GM12878 (cell line): ENCODE measurements around the gene NEFH. TPM values are rescaled to one million over a fixed set of nuclear protein-coding genes. Genes with fewer than 3 reads are reported as not detected.

Experiments
- ATAC-seq: fragments of 200-7000 bp; cut with Tn5 transposase; 3 replicates; pipeline ENCODE4 v1.9.1; 2020; ENCODE audit warnings: mild to moderate bottlenecking, moderate library complexity
- BruUV-seq: library from RNA; stranded (reverse); fragments of 400-500 nt; replicated peaks from 2 replicates; lab custom pipeline; 2021; lab: Mats Ljungman, UMichigan
- CTCF ChIA-PET: fragments of 300-600 bp; sonication (Branson Sonifier 250); formaldehyde crosslinking; extraction: SDS; loops from one replicate; lab custom pipeline; 2021; ENCODE audit warnings: inconsistent platforms; lab: Yijun Ruan, JAX
- POLR2A ChIA-PET: fragments of 350-600 bp; formaldehyde crosslinking; extraction: SDS; loops from one replicate; lab custom pipeline; 2021; ENCODE audit warnings: inconsistent platforms; lab: Charles Lee
- RAD21 ChIA-PET: fragments of 300-600 bp; sonication (Branson Sonifier 250); formaldehyde crosslinking; loops from one replicate; lab custom pipeline; 2023; ENCODE audit warnings: antibody characterized with exemption; ENCODE audit not compliant: unreplicated experiment; lab: Charles Lee
- SMC1A ChIA-PET: fragments of 300-600 bp; sonication (Branson Sonifier 250); formaldehyde crosslinking; loops from one replicate; lab custom pipeline; 2023; ENCODE audit not compliant: unreplicated experiment, uncharacterized antibody; lab: Charles Lee
- DNase-seq: peaks from one replicate; pipeline ENCODE4 v3.0.0-alpha.2; 2011; ENCODE audit warnings: low read depth, low spot score
- FAIRE-seq: peaks from 3 replicates; lab custom pipeline; 2011; peaks lifted over from hg19 to GRCh38; lab: Jason Lieb, UNC
- H2AFZ ChIP-seq: 2 replicates; pipeline ENCODE4 v1.6.0; 2011; ENCODE audit warnings: low read depth, low read length, control low read depth; ENCODE audit not compliant: control insufficient read depth
- H3K27ac ChIP-seq: 2 replicates; pipeline ENCODE4 v1.5.1; 2011; ENCODE audit warnings: control low read depth; ENCODE audit not compliant: control insufficient read depth, insufficient read depth
- H3K27me3 ChIP-seq, 2 experiments: replicated peaks in 1 of 2; 2 replicates each; pipeline versions ENCODE4 v1.6.0 to v1.6.1; 2011; ENCODE audit warnings: low read length in 1 of 2; ENCODE audit not compliant: control insufficient read depth in 2 of 2, insufficient read depth in 2 of 2
- H3K36me3 ChIP-seq, 2 experiments: 2 replicates each; pipeline ENCODE4 v1.5.1; 2011; ENCODE audit warnings: low read length in 1 of 2; ENCODE audit not compliant: control insufficient read depth in 2 of 2, insufficient read depth in 2 of 2
- H3K4me1 ChIP-seq: 2 replicates; pipeline ENCODE4 v1.6.1; 2011; ENCODE audit warnings: mild to moderate bottlenecking, low read length, moderate library complexity, mixed read lengths; ENCODE audit not compliant: control insufficient read depth, insufficient read depth
- H3K4me2 ChIP-seq: 2 replicates; pipeline ENCODE4 v1.6.0; 2011; ENCODE audit warnings: control low read depth; ENCODE audit not compliant: control insufficient read depth, insufficient read depth
- H3K4me3 ChIP-seq: fragments of 200-600 bp; sonication (generic); 2 replicates; pipeline ENCODE4 v1.5.1; 2016
- H3K79me2 ChIP-seq: 2 replicates; pipeline ENCODE4 v1.6.0; 2011; ENCODE audit warnings: low read length; ENCODE audit not compliant: control insufficient read depth, insufficient read depth
- H3K9ac ChIP-seq: 2 replicates; pipeline ENCODE4 v1.8.0; 2011; ENCODE audit warnings: low read length, control low read depth, mixed read lengths; ENCODE audit not compliant: control insufficient read depth, insufficient read depth
- H3K9me3 ChIP-seq: replicated peaks from 3 replicates; pipeline ENCODE4 v1.5.1; 2011; ENCODE audit warnings: mild to moderate bottlenecking, low read length; ENCODE audit not compliant: control insufficient read depth, insufficient read depth
- H4K20me1 ChIP-seq: 2 replicates; pipeline ENCODE4 v1.6.0; 2011; ENCODE audit not compliant: control insufficient read depth, insufficient read depth
- BMI1 ChIP-seq: fragments of 450-650 bp; IDR thresholded peaks from 2 replicates; pipeline ENCODE4 v1.6.1; 2016; ENCODE audit warnings: mild to moderate bottlenecking, moderate library complexity, borderline replicate concordance
- CHD4 ChIP-seq: fragments of 200-600 bp; sonication (generic); IDR thresholded peaks from 2 replicates; pipeline ENCODE4 v1.6.1; 2016; ENCODE audit warnings: mild to moderate bottlenecking
- CREB1 ChIP-seq: IDR thresholded peaks from 2 replicates; pipeline ENCODE4 v1.6.1; 2012; ENCODE audit warnings: low read depth, mild to moderate bottlenecking, inconsistent platforms
- DPF2 ChIP-seq: fragments of 450-650 bp; IDR thresholded peaks from 2 replicates; pipeline ENCODE4 v1.6.1; 2017; ENCODE audit warnings: mild to moderate bottlenecking
- FOXK2 ChIP-seq: fragments of 450-650 bp; IDR thresholded peaks from 2 replicates; pipeline ENCODE4 v1.6.1; 2017; ENCODE audit warnings: mild to moderate bottlenecking, moderate library complexity
- FOXM1 ChIP-seq: IDR thresholded peaks from 2 replicates; pipeline ENCODE4 v1.6.1; 2012; ENCODE audit warnings: low read depth, mild to moderate bottlenecking, inconsistent platforms, low read length, moderate library complexity
- HDGF ChIP-seq: fragments of 450-650 bp; IDR thresholded peaks from 2 replicates; pipeline ENCODE4 v1.6.1; 2016; ENCODE audit warnings: antibody characterized with exemption
- JUNB ChIP-seq: IDR thresholded peaks from 2 replicates; pipeline ENCODE4 v1.6.1; 2016; ENCODE audit warnings: antibody characterized with exemption, mild to moderate bottlenecking
- LARP7 ChIP-seq: fragments of 450-650 bp; IDR thresholded peaks from 2 replicates; pipeline ENCODE4 v1.6.1; 2017; ENCODE audit warnings: mild to moderate bottlenecking
- MEF2A ChIP-seq: IDR thresholded peaks from 2 replicates; pipeline ENCODE4 v1.6.1; 2011; ENCODE audit warnings: low read depth, mild to moderate bottlenecking, low read length, moderate library complexity; ENCODE audit not compliant: insufficient read depth
- MYC ChIP-seq: IDR thresholded peaks from 2 replicates; pipeline ENCODE4 v1.6.1; 2011; ENCODE audit warnings: mild to moderate bottlenecking, low read length, moderate library complexity, inconsistent platforms; ENCODE audit not compliant: insufficient read depth, insufficient replicate concordance, insufficient read length, severe bottlenecking
- PBX3 ChIP-seq: IDR thresholded peaks from 2 replicates; pipeline ENCODE4 v1.6.1; 2011; ENCODE audit warnings: mild to moderate bottlenecking, low read depth, low read length, moderate library complexity; ENCODE audit not compliant: insufficient replicate concordance
- RAD21 ChIP-seq: IDR thresholded peaks from 2 replicates; pipeline ENCODE4 v1.6.1; 2011; ENCODE audit warnings: mild to moderate bottlenecking, low read depth, low read length, moderate library complexity; ENCODE audit not compliant: insufficient read depth
- RB1 ChIP-seq: fragments of 450-650 bp; formaldehyde crosslinking; IDR thresholded peaks from 2 replicates; pipeline ENCODE4 v1.6.1; 2017; ENCODE audit warnings: mild to moderate bottlenecking, borderline replicate concordance
- RFX5 ChIP-seq: IDR thresholded peaks from 2 replicates; pipeline ENCODE4 v1.6.1; 2011; ENCODE audit warnings: low read depth, low read length, improper control_type of control experiment
- SIN3A ChIP-seq: IDR thresholded peaks from 2 replicates; pipeline ENCODE4 v1.6.1; 2012; ENCODE audit warnings: low read depth, low read length, improper control_type of control experiment
- TCF3 ChIP-seq: IDR thresholded peaks from 2 replicates; pipeline ENCODE4 v1.6.1; 2012; ENCODE audit warnings: low read depth, mild to moderate bottlenecking, low read length, borderline replicate concordance; ENCODE audit not compliant: insufficient read depth
- TCF7 ChIP-seq: IDR thresholded peaks from 2 replicates; pipeline ENCODE4 v1.6.1; 2014; ENCODE audit warnings: antibody characterized with exemption, borderline replicate concordance
- ZBED1 ChIP-seq: IDR thresholded peaks from 2 replicates; pipeline ENCODE4 v1.6.1; 2016; ENCODE audit warnings: borderline replicate concordance
- ZSCAN29 ChIP-seq: fragments of 450-650 bp; IDR thresholded peaks from 2 replicates; pipeline ENCODE4 v1.6.1; 2017; ENCODE audit warnings: mild to moderate bottlenecking, moderate library complexity
- ZZZ3 ChIP-seq: IDR thresholded peaks from 2 replicates; pipeline ENCODE4 v1.6.1; 2011; ENCODE audit warnings: low read depth; ENCODE audit not compliant: control insufficient read depth, insufficient read length
- WGBS: methylation state at CpG from one replicate; pipeline ENCODE4 v1.1.6; 2016; ENCODE audit warnings: low lambda C conversion rate; ENCODE audit not compliant: insufficient replicate concordance, insufficient coverage; ENCODE audit errors: missing lambda C conversion rate; 5-methylcytosine and 5-hydroxymethylcytosine counted together
- in situ Hi-C: fragments of 300-500 bp; cut with MboI; formaldehyde crosslinking; loops from 9 replicates; pipeline ENCODE4 v1.14.3; 2018; ENCODE audit warnings: mixed read lengths
- intact Hi-C: fragments of 100-400 bp; cut with micrococcal nuclease; formaldehyde crosslinking; loops from one replicate; pipeline ENCODE4 v1.14.2; 2022; ENCODE audit not compliant: unreplicated experiment
- polyA plus RNA-seq, 11 experiments: library from polyadenylated mRNA; depleted of rRNA in 4 of 11; unstranded in 6 of 11; stranded (reverse) in 5 of 11; fragments of >200 nt; fragmentation: Nextera tagmentation in 4 of 11; fragmentation: Illumina TruSeq in 1 of 11; extraction: Ambion mirVana in 4 of 11; extraction: Trizol in 1 of 11; gene quantifications; 1 replicate in 1 of 11; 2 replicates in 10 of 11; pipeline versions ENCODE4 v1.2.1 to v1.2.3, GENCODE V29; 2011 to 2016; ENCODE audit warnings: inconsistent platforms in 2 of 11, missing spikeins in 2 of 11, low read depth in 1 of 11
- total RNA-seq, 4 experiments: library from RNA; depleted of rRNA in 3 of 4; stranded (reverse); fragments of >200 nt in 3 of 4; fragmentation: Illumina TruSeq in 1 of 4; extraction: Trizol in 1 of 4; gene quantifications; 2 replicates each; pipeline versions ENCODE4 v1.2.1 to v1.2.3, GENCODE V29; 2013 to 2021
- TF ChIP-seq, protein P1 (sequence below): IDR thresholded peaks from 2 replicates; pipeline ENCODE4 v1.6.1; 2011; ENCODE audit warnings: low read depth, low read length, improper control_type of control experiment, borderline replicate concordance

NEFH gene
- total and polyA plus RNA-seq, 10 of the 15 experiments (the other 5 are each of a cell fraction or from before 2014, with no cell fraction given) = 0.02 to 0.25 (median 0.09) TPM

GRCh38 chr22:29480262-29480511, 169 bp downstream of the NEFH start:
- in situ Hi-C loops = no loop called here
- CTCF ChIA-PET = no interaction called here

DNA sequence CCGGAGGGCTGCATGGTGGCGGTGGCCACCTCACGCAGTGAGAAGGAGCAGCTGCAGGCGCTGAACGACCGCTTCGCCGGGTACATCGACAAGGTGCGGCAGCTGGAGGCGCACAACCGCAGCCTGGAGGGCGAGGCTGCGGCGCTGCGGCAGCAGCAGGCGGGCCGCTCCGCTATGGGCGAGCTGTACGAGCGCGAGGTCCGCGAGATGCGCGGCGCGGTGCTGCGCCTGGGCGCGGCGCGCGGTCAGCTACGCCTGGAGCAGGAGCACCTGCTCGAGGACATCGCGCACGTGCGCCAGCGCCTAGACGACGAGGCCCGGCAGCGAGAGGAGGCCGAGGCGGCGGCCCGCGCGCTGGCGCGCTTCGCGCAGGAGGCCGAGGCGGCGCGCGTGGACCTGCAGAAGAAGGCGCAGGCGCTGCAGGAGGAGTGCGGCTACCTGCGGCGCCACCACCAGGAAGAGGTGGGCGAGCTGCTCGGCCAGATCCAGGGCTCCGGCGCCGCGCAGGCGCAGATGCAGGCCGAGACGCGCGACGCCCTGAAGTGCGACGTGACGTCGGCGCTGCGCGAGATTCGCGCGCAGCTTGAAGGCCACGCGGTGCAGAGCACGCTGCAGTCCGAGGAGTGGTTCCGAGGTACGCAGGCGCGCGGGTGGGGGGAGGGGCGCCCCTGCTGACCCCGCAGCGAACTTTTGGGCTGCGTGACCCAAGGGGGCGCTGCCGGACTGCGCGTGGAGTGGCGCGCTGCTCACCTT, 670 bp downstream of the NEFH start:
- ChIA-PET SMC1A (no interaction called here), CTCF (no interaction called here), POLR2A (no interaction called here), RAD21 (no interaction called here)
- 87% methylated on average over 73 of the region's 107 CpGs for WGBS
- intact Hi-C loops = no loop called here
- H3K79me2 ChIP-seq = no peaks in the 10 kb centered on the region
- BruUV-seq = no TSS peak
- peaks cover 0 to 3% of the 10 kb centered on the region in 2 experiments; a peak in 3 of 4 replicates for H3K27me3 ChIP-seq
- in situ Hi-C loops = no loop called here
- peak; percentile 11 for DNase-seq
- peak; percentile 32 for ATAC-seq
- H2AFZ ChIP-seq = no peak overlapping the region
- H3K4me1 ChIP-seq = peaks cover 4% of the 10 kb centered on the region; the same call in 1 of the 2 replicates
- H3K9me3 ChIP-seq = no peaks in the 10 kb centered on the region; the same call in 2 of the 3 replicates
- no peaks in the 10 kb centered on the region for H3K36me3 ChIP-seq
- no peak overlapping the region for H3K4me2 ChIP-seq
- H4K20me1 ChIP-seq = no peaks in the 10 kb centered on the region
- FAIRE-seq = no peak
- no peak overlapping the region for H3K27ac ChIP-seq
- no peak overlapping the region for H3K4me3 ChIP-seq
- H3K9ac ChIP-seq = no peak overlapping the region
- TF ChIP-seq CREB1 = peak; percentile 33; the same call in 1 of the 2 replicates
- no peak for TF ChIP-seq JUNB
- TF ChIP-seq SIN3A = no peak
- no peak for TF ChIP-seq RB1
- TF ChIP-seq ZZZ3 = no peak
- no peak for TF ChIP-seq PBX3
- TF ChIP-seq ZBED1 = no peak
- TF ChIP-seq ZSCAN29 = no peak
- no peak for TF ChIP-seq TCF7
- TF ChIP-seq TCF3 = no peak
- TF ChIP-seq MYC = no peak

More at GRCh38 chr22:29480262-29480511, 169 bp downstream of the NEFH start:
- no peaks in the 10 kb centered on the region for H3K36me3 ChIP-seq
- H3K4me1 ChIP-seq = peaks cover 8% of the 10 kb centered on the region; the same call in 1 of the 2 replicates
- H4K20me1 ChIP-seq = no peaks in the 10 kb centered on the region
- ATAC-seq = no peak
- ChIA-PET RAD21 (no interaction called here), POLR2A (no interaction called here), SMC1A (no interaction called here)
- H3K79me2 ChIP-seq = no peaks in the 10 kb centered on the region
- no peak for DNase-seq
- BruUV-seq = no TSS peak
- no peak overlapping the region for H2AFZ ChIP-seq
- H3K9me3 ChIP-seq = no peaks in the 10 kb centered on the region; the same call in 2 of the 3 replicates
- no peak overlapping the region for H3K4me3 ChIP-seq
- H3K9ac ChIP-seq = no peak overlapping the region
- intact Hi-C loops = no loop called here
- H3K27me3 ChIP-seq = peaks cover 0 to 3% of the 10 kb centered on the region in 2 experiments; a peak in 3 of 4 replicates
- WGBS = 75% methylated on average over 16 of the region's 39 CpGs
- TF ChIP-seq DPF2 (no peak), MEF2A (no peak), RFX5 (no peak), HDGF (no peak), CHD4 (no peak), FOXM1 (no peak), LARP7 (no peak), RAD21 (no peak), BMI1 (no peak), MYC (no peak), FOXK2 (no peak)
- TF ChIP-seq, protein P1, sequence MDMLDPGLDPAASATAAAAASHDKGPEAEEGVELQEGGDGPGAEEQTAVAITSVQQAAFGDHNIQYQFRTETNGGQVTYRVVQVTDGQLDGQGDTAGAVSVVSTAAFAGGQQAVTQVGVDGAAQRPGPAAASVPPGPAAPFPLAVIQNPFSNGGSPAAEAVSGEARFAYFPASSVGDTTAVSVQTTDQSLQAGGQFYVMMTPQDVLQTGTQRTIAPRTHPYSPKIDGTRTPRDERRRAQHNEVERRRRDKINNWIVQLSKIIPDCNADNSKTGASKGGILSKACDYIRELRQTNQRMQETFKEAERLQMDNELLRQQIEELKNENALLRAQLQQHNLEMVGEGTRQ = no peak
- no peak for FAIRE-seq
- no peak overlapping the region for H3K27ac ChIP-seq
- no peak overlapping the region for H3K4me2 ChIP-seq
